NCI-H146 treated with DMSO at 0.1 percent for 48 hours (cell line): ENCODE measurements around the gene GBE1.

Source experiments
- DNase-seq: peaks from one replicate; lab custom pipeline; 2025; ENCODE audit not compliant: unreplicated experiment; lab: John Stamatoyannopoulos, UW

GBE1 gene

DNA sequence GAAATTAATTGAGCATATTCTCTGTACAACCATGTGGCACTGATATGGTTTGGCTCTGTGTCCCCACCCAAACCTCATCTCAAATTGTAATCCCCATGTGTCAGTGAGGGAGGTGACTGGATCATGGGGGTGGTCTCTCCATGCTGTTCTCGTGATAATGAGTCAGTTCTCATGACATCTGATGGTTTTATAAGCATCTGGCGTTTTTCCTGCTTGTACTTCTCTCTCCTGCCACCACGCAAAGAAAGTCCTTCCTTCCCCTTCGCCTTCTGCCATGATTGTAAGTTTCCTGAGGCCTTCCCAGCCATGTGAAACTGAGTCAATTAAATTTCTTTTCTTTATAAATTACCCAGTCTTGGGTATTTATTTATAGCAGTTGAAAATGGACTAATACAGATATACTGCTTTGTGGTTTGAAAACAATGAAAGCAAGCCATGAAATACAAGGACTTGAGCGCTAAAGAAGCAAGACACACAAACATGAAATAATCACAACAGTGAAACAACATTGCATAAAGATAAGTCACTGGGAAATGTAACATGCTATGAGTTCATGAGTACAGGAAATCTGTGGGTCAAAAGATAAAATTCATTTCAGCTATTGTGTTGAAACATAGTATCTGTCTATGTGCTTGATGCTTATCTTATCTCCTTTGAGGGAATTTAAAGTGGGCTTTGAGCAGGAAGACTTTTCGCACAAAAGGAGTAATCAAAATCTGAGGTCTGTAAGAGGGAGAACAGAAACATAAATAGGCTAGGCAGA, 288.7 kb downstream of the GBE1 start:
- no peak for DNase-seq

- no peak for DNase-seq
These were observed 290.7 kb downstream of the GBE1 start for GRCh38 chr3:81470524-81471278.

- no peak for DNase-seq
These were observed 293.1 kb downstream of the GBE1 start for GRCh38 chr3:81468391-81468790.

GRCh38 chr3:81466201-81466560, 295.3 kb downstream of the GBE1 start:
- DNase-seq: no peak

DNA sequence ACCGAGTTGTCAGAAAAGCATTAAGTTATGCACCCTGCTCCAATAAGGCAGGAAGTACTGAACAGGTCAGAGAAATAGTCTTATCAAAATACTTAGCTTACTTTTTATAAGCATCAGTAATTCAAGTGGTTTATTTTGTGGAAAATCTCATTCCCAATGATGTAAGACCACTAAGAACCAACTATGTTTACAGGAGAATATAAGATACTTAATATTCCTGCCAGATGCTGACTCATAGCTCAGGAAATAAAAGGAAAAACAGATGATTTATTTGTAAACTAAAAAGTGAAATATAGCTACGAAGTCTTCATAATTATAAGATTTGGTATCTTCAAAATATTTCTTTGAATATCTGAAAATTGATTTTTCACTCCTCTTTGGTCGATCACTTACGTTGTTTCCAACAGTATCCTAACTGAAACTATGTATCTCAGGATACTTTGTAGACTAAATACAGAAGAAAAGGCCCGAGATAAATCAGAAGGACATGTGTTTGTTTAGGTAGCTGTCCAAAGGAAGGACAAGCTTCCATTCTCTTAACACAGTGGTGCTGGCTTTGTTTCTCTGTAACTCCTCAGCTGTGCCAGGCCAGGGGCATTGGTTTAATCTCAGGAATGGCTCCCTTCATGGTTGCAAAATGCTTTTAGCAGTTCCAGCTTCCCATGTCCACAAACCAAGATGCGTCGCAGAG, 295.8 kb downstream of the GBE1 start:
- no peak for DNase-seq

- DNase-seq: no peak
These were observed 297.7 kb downstream of the GBE1 start for GRCh38 chr3:81463781-81464180.

GRCh38 chr3:81462921-81463320, 298.5 kb downstream of the GBE1 start:
- DNase-seq: no peak

- DNase-seq: no peak
These were observed 301.7 kb downstream of the GBE1 start for GRCh38 chr3:81459733-81460132.

DNA sequence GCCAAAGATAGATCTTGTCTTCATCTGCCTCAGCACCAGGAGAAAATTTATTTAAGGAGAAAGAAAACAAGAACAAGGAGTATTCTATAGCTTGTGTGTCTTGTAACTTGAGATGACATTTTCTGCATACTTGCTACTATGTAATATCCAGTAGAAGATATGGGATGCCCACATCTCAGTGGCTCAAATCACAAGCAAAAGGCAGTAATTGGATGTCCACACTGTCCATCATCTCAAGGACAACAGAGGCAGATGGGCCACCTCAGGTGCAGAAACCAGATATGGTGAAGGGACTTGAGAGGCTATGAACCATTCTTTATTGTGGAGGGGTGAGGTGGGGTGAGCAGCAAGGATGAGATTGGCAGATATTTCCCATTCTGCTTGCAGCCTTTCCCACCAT, 309.0 kb downstream of the GBE1 start:
- DNase-seq: no peak

DNA sequence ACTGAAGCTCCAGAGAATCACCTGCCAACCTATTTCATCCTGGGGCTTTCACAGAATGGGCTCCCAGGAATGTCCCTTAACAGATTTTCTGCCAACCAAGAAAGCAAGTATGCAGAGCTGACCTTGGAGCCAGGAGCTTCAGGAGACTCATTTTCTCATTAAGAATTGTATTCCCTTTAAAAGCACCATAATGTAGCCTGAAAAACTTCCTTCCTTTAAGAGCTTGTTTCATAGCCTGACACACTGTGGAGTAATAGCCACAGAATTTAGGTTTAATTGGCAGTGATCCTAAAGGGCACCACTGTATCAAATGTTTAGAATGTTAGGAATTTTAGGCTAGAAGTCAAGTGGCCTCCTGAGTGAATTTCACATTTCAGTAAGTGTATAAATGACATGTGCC, 309.8 kb downstream of the GBE1 start:
- no peak for DNase-seq

DNA sequence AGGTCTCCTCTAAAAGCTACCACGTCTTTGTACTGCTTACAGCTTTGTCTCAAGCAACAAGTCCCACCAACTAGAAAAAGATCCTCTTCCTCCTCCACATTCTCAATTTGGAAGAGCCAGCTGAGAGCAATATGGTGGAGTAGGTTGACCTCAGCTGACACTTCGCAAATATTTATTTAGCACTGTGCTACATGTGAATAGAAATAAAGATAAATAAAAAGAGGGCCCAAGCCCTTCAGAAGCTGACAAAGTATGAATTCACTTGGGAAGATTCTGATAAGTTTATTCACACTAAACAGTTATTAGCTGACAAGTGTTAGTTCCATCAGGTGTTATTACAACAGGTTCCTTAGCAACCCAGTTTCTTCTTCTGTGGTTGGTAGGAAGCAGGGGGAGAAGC, 310.3 kb downstream of the GBE1 start:
- no peak for DNase-seq

- DNase-seq: no peak
These were observed 314.6 kb downstream of the GBE1 start for GRCh38 chr3:81446806-81447205.

DNA sequence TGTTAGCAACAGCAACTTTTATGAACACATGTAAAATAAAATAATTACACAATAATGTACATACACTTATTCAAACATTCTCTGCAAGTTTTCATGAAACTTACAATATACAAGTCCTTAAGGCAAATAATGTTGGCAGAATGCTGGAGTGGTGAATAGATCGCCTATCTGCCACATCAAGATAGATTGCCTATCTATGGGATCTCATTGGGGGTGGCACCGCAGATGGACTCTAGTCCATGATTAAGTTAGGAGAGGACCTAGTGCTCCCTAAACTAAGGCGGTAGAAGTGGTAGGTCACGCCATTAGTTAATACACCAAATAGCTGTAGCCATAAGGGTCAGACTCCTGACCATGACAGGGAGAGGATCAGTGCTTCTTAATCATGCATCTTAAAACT, 315.7 kb downstream of the GBE1 start:
- DNase-seq: no peak

DNA sequence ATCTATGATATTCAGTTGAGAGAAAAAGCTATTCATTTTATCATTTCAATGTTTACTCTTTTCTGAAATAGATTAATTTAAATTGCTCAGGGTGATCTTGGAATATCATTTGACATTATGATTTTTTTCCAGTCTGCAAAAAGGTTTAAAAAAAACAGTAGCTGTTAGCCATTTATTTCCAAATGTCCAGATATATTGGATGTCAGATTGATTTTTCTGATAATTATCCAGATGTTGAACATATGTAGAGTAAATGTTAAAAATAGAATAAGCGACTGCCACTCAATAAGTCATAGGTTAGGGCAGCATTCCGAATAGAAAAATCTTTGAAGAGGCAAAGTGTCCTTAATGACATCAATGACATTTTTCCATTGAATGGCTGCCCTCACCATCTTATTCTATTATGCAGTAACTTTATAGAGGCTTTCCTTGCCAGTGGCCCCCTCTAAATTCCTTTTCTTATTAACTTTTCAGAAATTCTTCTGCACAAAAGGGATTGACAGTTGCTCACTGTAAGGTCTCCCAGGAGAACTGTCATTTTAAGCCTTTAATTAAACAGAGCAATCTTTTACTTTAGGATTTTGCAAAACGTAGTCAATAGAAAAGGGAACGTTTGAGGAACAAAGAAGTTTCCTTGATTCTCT, 316.5 kb downstream of the GBE1 start:
- DNase-seq: no peak

- no peak for DNase-seq
These were observed 317.5 kb downstream of the GBE1 start for GRCh38 chr3:81443958-81444357.

DNA sequence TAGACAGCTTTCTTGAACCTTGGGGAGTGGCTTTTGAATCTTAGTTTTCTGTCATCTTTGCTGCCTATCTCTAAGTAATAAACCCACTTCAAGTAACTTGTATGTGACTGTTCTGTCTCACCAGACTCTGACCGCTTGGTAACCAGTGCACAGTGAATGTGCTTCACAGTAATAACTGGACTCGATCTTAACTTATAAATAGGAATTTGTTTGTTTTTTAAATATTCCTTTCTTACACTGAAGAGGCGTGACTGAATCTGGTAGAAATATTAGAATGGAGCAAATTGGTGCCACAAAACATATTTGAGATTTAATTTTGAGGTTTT, 318.0 kb downstream of the GBE1 start:
- no peak for DNase-seq

DNA sequence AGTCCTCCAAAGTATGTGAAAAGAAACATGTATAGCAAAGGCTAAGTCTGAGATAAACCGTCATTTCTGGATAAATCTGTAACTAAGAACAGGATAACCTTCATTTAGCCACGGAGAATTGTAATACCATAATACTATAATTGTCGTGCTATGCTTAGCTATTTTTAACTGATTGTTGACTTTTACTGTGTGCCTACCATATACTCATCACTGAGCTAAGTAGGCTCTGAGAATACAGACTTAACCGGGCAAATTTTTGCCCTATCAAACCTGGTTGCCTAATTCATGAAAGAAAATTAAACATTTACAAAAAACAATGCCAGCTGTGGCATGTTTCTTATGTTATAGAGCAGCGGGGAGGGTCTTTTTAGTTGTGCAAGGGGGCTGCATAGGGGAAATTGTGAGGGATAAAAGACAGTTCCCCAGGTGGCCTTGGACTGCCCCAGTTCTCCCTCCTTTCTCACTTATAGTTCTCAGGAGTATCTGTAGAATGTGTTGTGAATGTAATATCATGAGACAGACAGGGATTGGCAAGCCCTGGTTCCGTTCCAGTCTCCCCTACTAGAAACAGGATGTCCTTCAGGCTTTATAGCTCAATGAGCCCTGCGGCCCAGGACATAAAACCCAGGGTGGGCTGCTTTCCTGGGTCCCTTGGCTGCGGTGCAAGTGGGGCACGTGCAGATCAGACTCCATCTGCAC, 318.5 kb downstream of the GBE1 start:
- DNase-seq: no peak

DNA sequence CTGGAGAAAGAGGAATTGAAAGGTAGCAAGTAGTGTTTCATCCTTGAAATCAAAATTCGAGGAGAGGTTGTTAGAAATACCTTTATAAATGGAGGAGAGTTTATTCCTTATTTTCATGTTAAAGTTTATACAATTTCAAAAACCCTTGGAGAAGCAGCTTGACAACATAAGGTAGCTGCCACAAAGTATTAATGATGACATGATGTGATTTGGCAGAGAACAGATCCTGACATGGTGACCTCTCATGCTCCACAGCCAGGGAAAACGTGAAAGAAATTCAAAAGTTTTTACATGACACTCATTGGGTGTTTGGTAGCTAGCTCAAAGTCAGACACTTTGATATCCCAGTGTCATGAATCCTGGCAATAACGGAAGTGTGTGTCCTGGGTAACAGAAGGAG, 320.8 kb downstream of the GBE1 start:
- no peak for DNase-seq
